Activated CD4-positive, CD25-positive, alpha-beta regulatory T cell treated with anti-CD3 and anti-CD28 coated beads, Interleukin-2, amount 50 U/mL, for 16 hours (primary cell): ENCODE measurements around the gene RCHY1.
A peak's percentile ranks its signal among the peaks of the same experiment; 100 is the strongest.
"Not testable (repeated sequence)": the region's sequence is repeated elsewhere in the genome, so short reads cannot be mapped to it uniquely, and the experiment has no call there.

Experiments
- DNase-seq: peaks from one replicate; pipeline ENCODE4 v3.0.0-alpha.2; 2020; ENCODE audit warnings: low read depth, low spot score

RCHY1 gene

DNA sequence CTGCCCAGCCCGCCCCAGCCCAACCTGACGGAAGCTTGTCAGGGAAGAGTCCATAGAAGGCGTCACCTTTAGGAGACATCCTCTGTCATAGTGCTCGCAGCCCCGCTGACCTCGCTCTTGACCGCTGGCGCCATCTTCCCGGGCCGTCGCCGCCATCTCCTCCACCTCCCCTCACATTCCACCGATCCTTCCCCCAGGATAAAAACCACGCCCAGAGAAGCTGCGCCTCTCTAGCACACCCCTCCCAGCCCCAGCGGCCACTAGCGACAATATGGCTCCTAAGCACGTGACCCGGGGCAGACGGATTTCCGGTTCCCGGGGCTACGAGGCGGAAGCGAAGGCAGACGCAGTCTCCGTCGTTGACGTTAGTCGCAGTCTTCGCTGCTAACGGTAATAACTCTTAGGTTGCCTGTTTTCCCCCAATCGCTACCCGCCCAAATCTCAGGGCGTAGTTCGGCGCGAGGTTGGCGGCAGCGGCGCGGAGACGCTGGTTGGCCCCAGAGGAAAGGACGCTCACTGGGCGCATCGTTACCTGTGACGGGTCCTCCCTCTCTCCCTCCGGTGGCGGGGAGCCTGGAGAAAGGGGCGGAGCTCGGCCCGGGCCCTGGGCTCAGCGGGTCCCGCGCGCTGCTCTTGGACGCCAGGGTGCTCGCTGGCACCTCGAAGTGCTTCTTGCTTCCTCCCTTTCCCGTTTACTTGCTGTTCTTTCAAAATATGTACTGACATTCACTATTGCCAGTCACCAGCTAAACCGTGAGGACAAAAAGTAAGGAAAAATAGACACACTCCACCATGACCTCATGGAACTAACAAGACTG, at the start of gene RCHY1, which contains the start of gene THAP6:
TSS of gene RCHY1 (minus strand) at position 273 of the 818 bp plus-strand sequence. CDS start at position 156, 117 bp downstream.
TSS of gene THAP6 (plus strand) at position 343 of the 818 bp plus-strand sequence. CDS start 980 bp downstream, outside the sequence.
- peak; percentile 90 for DNase-seq

DNA sequence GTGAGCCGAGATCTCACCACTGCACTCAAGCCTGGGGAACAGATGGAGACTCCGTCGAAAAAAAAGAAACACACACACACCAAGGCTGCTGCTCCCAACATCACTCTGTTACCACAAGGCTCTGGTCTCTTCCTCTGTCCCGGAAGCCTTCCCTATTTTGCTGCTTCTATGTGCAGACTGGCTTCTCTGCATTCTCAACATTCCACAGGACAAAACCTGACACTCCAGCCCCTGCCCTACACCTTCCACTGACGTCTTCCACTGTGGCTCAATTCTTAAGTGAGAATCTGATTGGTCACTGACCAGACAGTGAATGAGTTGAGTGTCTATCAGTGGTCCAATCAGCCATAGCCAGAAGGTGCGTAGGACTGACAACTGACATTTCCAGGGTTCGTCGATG, 47.6 kb upstream of the RCHY1 start:
- no peak for DNase-seq

DNA sequence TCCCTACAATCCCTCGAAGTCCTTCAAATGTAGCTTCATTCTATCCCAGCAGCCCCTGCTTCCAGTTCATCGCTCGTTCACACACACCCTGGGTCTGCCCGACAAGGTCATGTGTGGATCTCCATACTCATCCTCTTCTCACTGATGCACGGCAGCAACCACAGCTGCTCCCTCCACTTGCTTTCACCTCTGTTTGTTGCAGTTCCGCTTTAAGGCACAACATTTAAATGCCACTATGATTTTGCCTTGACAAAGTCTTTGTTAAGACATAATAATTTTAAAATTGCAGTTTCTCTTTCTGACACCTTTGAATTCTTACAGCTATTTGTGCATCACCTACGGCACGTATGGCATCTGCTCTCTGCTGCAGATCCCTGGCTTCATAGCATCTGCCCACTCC, 43.5 kb upstream of the RCHY1 start:
- no peak for DNase-seq

DNA sequence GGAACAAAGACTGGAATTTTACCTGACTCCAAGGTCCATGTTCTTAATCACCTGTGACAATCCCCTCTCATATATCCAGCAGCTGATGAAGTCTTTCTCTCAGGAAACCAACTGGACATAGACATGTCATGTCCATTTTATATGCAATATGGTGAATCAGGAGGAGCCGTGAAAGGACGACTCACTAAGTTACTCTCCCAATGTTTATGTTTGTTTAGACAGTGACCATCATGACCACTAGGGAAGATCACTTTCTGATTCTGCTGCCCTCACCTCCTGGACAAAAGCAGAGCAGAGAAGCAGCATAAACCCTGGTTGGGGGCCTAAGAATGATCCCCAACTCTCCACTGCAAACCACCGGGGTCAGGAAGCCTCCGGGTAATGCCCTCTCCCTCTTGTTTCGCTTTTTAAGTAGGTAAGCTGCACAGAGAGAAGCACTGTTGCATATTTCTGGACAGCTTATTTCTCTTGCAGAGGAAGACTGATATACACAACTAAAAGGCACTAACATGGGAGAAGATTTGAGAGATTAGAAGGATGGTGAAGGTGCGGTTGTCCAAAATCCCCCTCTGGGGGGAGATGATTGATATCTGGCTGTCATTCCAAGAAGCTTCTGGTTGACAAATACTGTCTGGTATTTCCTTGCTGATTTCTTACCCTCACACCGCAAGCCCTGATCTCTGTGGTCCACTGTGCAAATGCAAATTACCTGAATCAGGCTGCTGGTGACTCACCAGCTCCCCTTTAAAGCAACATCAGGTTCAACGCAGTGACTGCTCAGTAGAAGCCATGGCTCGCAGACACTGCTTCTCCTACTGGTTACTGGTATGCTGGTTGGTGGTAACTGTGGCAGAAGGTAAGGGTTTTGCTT, 41.3 kb upstream of the RCHY1 start, which contains the start of gene ODAPH:
TSS of gene ODAPH (plus strand) at position 773 of the 871 bp plus-strand sequence. CDS start at position 790, 17 bp downstream.
- no peak for DNase-seq

DNA sequence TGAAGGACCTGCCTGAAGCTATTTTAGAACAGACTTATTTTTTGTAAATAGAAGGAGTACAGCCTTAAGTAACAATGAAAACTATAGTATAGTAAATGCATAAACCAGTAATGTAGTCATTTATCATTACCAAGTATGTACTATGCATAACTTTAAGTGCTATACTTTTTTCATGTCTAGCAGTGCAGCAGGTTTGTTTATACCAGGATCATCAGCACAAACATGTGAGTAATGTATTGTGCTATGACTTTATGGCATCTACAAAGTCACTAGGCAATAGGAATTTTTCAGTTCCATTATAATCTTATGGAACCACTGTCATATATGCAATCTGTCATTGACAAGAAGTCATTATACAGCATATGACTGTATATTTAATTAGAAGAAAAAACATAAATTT, 38.2 kb upstream of the RCHY1 start:
- no peak for DNase-seq

DNA sequence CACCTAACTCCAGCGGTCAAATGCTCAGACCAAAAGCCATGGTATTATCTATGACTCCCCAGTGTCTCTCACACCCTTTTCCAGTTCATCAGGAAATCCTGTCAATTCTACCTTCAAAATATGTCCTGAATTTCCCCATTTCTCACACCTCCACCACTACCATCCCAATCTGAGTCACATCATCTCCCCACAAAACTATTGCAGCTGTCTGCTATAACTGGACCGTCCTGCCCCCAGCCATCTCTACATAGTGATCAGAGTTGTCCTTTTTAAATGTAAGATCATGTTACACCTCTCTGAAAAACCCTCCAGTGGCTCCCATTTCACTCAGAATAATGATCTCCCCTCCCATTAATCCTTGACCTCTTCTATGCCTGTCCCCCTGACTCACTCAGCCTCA, 34.8 kb upstream of the RCHY1 start:
- DNase-seq: no peak

DNA sequence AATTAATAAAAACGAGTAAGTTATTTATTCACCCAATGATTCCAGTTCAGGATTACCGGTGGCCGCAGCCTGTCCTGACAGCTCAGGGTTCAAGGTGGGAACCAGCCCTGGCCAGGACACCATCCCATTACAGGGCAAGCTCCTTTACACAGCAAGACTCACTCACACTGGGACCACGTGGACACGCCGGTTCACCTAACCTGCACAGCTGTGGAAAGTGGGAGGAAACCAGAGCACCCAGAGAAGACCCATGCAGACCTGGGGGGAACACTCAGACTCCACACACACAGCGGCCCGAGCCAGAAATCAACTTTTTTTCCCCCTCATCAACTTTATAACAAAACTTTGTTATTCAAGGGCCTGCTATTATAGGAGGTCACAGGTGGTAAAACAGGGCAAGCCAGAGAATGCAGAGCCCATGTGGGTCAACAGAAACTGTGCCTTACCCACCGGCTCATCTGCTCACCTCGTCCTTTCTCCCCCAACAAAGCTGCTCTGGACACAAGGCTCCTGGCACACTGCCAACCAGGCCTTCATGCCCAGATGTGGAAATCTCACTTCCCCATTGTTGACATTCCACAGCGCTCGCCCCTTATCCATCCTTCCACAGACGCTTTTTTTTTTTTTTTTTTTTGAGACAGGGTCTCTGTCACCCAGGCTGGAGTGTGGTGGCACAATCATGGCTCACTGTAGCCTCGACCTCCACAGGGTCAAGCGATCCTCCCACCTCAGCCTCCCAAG, 33.6 kb upstream of the RCHY1 start:
- DNase-seq: no peak

DNA sequence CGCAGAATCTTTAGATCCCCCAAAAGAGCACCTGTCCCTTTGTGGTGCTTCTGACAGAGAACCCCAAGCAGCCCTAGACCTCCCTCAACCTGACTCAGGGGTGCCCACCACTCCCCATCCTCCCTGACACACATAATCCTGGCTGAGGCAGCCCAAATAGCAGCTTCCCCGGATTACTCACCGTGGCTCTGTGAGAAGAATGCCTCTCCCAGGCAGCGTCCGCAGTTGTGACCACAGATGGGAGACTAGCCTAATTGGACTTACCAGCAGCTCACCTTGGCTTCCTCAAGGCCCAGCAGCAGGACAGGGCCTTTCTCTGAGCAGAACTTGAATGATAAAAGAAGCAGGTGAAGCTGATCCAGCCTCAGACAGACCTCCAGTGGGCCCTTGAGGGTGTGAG, 31.3 kb upstream of the RCHY1 start:
- DNase-seq: no peak

DNA sequence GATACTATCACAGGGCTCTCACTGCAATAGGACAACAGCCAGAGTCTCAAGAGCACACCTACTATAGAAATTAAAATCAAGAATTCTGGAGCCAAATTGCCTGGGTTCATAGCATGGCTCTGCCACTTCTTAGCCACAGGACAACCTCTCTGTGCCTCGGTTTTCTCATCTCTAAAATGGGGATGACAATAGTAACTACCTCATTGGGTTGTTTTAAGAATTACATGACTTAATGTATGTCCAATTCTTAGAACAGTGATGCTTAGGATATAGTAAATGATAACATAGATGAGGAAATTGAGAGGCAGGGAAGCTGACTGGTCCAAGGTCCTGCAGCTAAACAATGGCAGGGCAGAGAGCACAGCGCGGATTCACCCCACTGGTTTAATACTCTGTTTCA, 30.7 kb upstream of the RCHY1 start:
- no peak for DNase-seq

DNA sequence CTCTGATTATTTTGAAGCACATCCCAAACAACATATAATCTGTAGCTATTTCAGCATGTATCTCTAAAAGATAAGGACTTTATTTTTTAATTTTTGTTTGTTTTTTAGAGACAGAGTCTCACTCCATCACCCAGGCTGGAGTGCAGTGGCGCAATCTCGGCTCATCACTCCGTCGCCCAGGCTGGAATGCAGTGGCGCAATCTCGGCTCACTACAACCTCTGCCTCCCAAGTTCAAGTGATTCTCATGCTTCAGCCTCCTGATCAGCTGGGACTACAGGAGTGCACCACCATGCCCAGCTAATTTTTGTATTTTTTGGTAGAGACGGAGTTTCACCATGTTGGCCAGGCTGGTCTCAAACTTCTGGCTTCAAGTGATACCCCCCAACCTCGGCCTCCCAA, 30.0 kb upstream of the RCHY1 start:
- not testable (repeated sequence) for DNase-seq

DNA sequence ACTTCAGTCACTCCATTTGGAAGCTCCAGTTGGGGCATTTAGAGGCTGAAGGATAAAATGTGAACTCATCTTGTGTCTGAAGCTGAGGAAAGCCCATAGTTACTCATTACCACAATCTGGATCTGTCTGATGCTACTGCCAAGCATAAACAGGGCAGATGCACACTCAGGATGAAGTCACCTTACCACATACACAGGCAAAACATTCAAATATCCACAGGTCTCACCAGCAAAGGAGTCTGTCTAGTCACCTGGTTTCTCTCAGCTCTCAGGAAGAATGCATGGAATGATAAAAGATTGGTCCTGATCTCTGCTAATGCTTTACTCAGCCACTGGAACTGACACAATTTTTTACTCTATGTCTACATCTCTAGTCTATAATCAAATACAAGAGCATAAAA, 28.6 kb upstream of the RCHY1 start:
- DNase-seq: no peak

DNA sequence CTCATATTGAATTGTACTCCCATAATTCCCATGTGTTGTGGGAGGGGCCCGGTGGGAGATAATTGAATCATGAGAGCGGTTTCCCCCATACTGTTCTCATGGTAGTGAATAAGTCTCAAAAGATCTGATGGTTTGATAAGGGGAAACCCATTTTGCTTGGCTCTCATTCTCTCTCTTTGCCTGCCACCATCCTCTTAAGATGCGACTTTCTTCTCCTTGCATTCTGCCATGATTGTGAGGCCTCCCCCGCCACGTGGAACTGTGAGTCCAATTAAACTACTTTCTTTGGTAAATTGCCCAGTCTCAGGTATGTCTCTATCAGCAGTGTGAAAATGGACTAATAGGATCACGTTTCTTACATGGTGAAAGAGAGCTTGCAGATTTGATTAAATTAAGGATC, 23.1 kb upstream of the RCHY1 start:
- DNase-seq: not testable (repeated sequence)

DNA sequence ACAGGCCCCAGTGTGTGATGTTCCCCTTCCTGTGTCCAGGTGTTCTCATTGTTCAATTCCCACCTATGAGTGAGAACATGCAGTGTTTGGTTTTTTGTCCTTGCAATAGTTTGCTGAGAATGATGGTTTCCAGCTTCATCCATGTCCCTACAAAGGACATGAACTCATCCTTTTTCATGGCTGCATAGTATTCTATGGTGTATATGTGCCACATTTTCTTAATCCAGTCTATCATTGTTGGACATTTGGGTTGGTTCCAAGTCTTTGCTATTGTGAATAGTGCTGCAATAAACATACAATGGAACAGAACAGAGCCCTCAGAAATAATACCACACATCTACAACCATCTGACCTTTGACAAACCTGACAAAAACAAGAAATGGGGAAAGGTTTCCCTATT, 19.7 kb upstream of the RCHY1 start:
- DNase-seq: not testable (repeated sequence)

DNA sequence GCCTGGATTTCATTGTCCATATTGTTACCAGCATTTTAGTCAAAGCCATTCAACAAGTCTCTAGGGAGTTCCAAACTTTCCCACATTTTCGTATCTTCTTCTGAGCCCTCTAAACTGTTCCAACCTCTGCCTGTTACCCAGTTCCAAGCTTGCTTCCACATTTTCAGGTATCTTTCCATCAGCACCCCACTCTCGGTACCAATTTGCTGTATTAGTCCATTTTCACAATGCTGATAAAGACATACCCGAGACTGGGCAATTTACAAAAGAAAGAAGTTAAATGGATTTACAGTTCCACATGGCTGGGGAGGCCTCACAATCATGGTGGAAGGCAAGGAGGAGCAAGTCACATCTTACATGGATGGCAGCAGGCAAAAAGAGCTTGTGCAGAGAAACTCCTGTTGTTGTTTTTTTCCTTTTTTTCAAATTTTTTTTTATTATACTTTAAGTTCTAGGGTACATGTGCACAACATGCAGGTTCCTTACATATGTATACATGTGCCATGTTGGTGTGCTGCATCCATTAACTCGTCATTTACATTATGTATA, 19.2 kb upstream of the RCHY1 start:
- not testable (repeated sequence) for DNase-seq

DNA sequence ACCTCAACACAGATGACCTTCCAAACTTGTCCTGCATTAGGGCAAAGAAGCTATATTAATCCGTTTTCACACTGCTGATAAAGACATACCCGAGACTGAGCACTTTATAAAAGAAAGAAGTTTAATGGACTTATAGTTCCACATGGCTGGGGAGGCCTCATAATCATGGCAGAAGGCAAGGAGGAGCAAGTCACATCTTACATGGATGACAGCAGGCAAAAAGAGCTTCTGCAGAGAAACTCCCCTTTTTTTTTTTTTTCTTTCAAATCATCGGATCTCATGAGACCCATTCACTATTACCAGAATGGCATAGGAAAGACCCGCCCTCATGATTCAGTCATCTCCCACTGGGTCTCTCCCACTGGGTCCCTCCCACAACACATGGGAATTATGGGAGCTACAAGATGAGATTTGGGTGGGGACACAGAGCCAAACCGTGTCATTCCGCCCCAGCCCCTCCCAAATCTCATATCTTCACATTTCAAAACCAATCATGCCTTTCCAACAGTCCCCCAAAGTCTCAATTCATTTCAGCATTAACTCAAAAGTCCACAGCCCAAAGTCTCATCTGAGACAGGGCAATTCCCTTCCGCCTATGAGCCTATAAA, 17.4 kb upstream of the RCHY1 start:
- DNase-seq: not testable (repeated sequence)

DNA sequence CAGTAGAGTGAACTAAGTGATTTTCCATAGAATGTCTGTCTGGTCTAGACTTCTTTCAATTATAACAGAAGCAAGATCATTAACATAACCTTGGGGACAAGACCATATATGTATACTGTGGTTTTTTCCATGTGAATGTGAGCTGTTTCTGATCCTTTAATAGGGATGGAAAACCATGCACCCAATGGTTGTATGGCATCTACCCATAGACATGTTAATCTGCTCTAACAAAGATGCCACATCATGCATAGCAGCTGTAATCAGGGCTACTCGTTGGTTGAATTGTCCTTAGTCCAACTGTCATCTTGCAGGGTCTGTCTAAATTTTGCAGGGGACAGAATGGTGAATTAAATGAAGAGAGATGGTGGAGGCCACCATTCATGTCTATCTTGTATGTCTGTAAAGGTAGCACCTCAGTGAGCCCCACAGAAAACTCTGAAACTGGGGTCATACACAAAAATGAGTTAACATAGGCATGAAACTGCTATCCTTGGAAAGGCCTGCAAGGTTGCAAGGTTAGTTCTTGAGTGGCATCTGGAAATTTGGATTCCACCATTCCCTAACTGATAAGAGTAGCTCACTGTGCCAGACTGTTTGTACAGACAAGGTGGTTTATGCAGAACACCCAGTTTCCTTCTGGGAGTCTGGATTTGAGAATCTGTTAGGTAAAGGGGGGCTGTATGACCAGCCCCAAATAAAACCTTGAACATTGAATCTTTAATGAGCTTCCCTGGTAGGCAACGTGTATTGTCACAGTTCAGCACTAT, 16.5 kb upstream of the RCHY1 start:
- no peak for DNase-seq

DNA sequence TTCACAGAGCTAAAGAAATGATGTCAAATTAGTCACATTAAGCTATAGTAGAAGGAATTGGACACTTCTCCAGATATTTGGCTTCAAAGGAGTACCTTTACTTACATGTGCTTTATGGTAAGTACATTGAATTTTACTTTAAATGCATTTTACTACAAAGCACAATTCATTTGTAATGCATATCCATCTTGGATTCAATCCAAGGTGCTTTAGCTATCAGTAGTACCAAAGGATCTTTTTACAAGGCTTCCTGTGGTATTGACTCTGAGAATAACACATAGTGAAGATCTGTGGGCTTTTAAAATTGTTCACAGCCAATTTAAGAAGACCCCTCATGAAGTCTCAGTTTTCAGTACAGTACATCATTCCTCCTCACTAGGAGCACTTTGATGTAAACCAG, 13.3 kb upstream of the RCHY1 start:
- DNase-seq: no peak

DNA sequence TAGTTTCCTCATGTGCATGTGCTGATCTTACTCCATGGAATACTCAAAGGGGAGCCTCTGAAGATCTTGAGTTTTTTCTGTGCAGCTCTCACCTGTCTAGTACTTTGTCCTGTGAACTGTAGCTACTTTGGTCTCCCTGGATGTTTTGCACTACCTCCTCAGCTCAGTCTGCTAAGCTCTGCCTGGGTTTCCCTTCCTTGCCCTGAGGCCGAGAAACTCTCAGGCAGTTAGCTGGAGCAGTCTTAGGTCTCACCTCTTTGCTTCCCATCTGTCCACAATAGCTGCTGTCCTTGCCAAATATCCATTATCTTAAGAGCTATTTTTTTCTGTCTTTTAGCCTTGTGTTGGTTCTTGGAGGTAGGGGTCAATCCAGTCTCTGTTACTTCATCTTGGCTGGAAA, 11.7 kb upstream of the RCHY1 start:
- no peak for DNase-seq

DNA sequence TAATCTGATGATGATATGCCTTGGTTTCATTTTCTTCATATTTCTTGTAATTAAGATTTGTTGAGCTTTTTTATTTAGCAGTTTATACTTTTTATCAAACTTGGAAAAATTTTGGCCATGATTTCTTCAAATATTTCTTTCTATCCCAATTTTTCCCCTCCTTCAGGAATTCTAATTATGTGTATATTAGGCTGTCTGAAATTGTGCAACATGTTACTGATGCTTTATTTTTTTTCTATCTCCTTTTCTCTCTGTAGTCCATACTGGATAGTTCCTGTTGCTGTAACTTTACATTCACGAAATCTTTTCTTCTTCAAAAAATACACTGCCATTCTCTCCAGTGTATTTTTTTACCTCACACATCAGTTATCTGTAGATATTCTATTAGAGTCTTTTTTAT, 10.9 kb upstream of the RCHY1 start:
- no peak for DNase-seq

DNA sequence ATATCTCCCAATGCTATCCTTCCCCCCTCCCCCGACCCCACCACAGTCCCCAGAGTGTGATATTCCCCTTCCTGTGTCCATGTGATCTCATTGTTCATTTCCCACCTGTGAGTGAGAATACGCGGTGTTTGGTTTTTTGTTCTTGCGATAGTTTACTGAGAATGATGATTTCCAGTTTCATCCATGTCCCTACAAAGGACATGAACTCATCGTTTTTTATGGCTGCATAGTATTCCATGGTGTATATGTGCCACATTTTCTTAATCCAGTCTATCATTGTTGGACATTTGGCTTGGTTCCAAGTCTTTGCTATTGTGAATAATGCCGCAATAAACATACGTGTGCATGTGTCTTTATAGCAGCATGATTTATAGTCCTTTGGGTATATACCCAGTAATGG, 5.2 kb upstream of the RCHY1 start:
- DNase-seq: not testable (repeated sequence)
